ENCODE results near the gene SCLT1. TPM values are rescaled to one million over a fixed set of nuclear protein-coding genes. Genes with fewer than 3 reads are reported as not detected.

The SCLT1 gene
- total RNA-seq, 1 donor from 2014 or later: 24.1 TPM

DNA sequence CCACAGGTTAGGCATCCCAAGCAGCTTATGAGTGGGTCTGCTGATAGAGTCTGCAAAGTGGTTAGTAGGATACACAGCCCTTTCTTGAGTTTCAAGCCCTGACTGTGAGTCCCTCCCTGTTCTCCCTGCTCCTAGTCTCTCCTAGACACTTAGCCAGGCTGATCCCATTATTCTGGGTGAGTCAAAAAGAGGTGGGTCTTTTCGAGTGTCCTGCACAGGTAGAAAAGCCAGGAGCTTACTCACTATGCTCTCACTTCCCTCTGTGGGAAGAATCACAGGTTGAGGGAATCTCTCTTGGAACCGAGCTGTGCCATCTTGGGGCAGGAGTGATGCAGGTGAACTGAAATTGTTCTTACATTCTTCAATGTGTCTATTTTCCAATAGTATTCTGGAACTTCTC, 29.7 kb downstream of the SCLT1 start:
- Mint-ChIP-seq H3K27ac (no peak overlapping the region), H3K4me1 (ENCODE audit: low read depth) (no peaks in the 10 kb centered on the region), H3K27me3 (ENCODE audit: low read depth) (no peaks in the 10 kb centered on the region), H3K4me3 (ENCODE audit: low read depth) (no peak overlapping the region), H3K9me3 (peaks cover 72% of the 10 kb centered on the region), H3K36me3 (ENCODE audit: low read depth) (peaks cover 77% of the 10 kb centered on the region)
- no peak for DNase-seq (ENCODE audit: low spot score)
- intact Hi-C loops (cut with micrococcal nuclease): no loop called here

DNA sequence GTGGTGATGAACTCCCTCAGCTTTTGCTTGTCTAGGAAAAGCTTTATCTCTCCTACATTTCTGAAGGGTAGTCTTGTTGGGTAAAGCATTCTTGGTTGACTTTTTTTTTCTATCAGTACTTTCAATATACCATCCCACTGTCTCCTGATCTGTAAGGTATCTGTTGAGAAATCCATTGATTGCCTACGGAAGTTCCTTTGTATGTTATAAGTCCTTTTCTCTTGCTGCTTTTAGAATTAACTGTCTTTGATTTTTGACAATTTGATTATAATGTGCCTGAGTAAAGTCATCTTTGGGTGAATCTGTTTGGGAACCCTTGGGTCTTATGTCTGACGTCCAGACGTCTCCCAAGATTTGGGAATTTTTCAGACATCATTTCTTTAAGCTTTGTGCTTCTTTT, 30.8 kb downstream of the SCLT1 start:
- intact Hi-C loops (cut with micrococcal nuclease): no loop called here
- no peaks in the 10 kb centered on the region for H3K4me1 Mint-ChIP-seq (ENCODE audit: low read depth)
- no peaks in the 10 kb centered on the region for H3K27me3 Mint-ChIP-seq (ENCODE audit: low read depth)
- H3K4me3 Mint-ChIP-seq (ENCODE audit: low read depth): no peak overlapping the region
- H3K27ac Mint-ChIP-seq: no peak overlapping the region
- peaks cover 68% of the 10 kb centered on the region for H3K9me3 Mint-ChIP-seq
- DNase-seq (ENCODE audit: low spot score): no peak
- peaks cover 72% of the 10 kb centered on the region for H3K36me3 Mint-ChIP-seq (ENCODE audit: low read depth)

DNA sequence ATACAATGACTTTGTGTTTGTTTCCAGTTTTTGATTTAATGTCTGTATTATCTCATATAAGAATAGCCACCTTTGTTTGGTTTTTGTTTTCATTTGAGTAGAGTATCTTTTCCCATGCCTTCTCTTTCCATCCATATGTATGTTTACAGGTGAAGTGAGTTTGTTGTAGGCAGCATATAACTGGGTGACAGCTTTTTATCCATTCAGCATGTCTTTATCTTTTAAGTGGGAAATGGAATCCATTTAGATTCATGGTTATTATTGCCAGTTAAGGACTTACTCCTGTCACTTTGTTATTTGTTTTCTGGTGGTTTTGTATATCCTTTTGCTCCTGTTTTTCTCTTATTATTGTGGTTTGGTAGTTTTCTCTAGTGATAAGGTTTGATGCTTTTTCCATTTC, 34.3 kb downstream of the SCLT1 start:
- Mint-ChIP-seq H3K4me1 (ENCODE audit: low read depth) (no peaks in the 10 kb centered on the region), H3K27ac (no peak overlapping the region), H3K27me3 (ENCODE audit: low read depth) (no peaks in the 10 kb centered on the region), H3K4me3 (ENCODE audit: low read depth) (no peak overlapping the region), H3K36me3 (ENCODE audit: low read depth) (peaks cover 70% of the 10 kb centered on the region), H3K9me3 (peaks cover 85% of the 10 kb centered on the region)
- no peak for DNase-seq (ENCODE audit: low spot score)
- intact Hi-C loops (cut with micrococcal nuclease): no loop called here

- H3K27ac Mint-ChIP-seq: no peak overlapping the region
- no peak overlapping the region for H3K4me3 Mint-ChIP-seq (ENCODE audit: low read depth)
- no peaks in the 10 kb centered on the region for H3K27me3 Mint-ChIP-seq (ENCODE audit: low read depth)
- no peak for DNase-seq (ENCODE audit: low spot score)
- peaks cover 11% of the 10 kb centered on the region for H3K4me1 Mint-ChIP-seq (ENCODE audit: low read depth)
- intact Hi-C loops (cut with micrococcal nuclease): loop anchor here (2.0 kb wide), 1 partner anchor 46 kb away; the partner anchor contains the start of gene SCLT1
- peaks cover 28% of the 10 kb centered on the region for H3K9me3 Mint-ChIP-seq
- H3K36me3 Mint-ChIP-seq (ENCODE audit: low read depth): peaks cover 16% of the 10 kb centered on the region
Measured at GRCh38 chr4:129046055-129046959, 47.0 kb downstream of the SCLT1 start.

DNA sequence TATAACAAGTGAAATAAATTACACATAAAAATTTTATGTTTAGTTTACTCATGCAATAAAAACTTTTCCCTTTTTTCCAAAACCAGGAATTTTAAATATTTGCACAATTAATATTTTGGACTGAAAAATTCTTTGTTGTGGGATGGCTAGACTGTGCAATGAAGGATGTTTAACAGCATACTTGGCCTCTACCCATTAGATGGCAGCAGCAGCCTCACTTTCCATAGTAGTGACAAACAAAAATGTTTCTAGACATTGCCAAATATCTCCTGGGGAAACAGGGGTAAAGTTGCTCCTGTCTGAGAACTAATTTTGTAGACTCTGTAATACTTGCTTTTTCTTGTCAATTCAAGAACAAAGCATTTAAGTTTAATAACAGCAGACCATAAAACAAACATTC, 49.8 kb downstream of the SCLT1 start:
- DNase-seq (ENCODE audit: low spot score): no peak
- Mint-ChIP-seq H3K4me1 (ENCODE audit: low read depth) (peaks cover 11% of the 10 kb centered on the region), H3K27ac (no peak overlapping the region), H3K4me3 (ENCODE audit: low read depth) (no peak overlapping the region), H3K36me3 (ENCODE audit: low read depth) (peaks cover 22% of the 10 kb centered on the region), H3K9me3 (peaks cover 13% of the 10 kb centered on the region), H3K27me3 (ENCODE audit: low read depth) (no peaks in the 10 kb centered on the region)
- intact Hi-C loops (cut with micrococcal nuclease): no loop called here

GRCh38 chr4:129040471-129040870, 52.9 kb downstream of the SCLT1 start:
- Mint-ChIP-seq H3K4me1 (ENCODE audit: low read depth) (peaks cover 3% of the 10 kb centered on the region), H3K9me3 (no peaks in the 10 kb centered on the region), H3K27me3 (ENCODE audit: low read depth) (no peaks in the 10 kb centered on the region), H3K4me3 (ENCODE audit: low read depth) (no peak overlapping the region), H3K27ac (no peak overlapping the region), H3K36me3 (ENCODE audit: low read depth) (peaks cover 26% of the 10 kb centered on the region)
- intact Hi-C loops (cut with micrococcal nuclease): no loop called here
- no peak for DNase-seq (ENCODE audit: low spot score)

DNA sequence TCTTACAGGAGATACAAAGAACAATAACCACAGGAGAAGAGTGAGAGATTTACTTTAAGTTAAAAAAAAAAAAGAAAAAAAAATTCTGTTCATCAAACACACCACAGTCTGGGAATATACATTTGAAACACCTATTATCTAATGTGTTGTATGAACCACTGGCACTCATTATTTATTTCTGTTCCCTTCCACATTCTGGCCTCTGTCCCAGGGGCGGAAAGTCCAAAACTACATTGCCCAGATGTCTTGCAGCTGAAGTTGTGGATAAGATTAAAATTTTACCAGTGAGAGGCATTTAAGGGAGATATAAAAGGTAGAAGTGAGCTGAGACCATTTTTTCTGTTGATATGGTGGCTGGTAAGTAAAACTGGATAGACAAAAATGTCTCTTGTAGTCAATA, 56.2 kb downstream of the SCLT1 start:
- peaks cover 42% of the 10 kb centered on the region for H3K36me3 Mint-ChIP-seq (ENCODE audit: low read depth)
- no peak overlapping the region for H3K4me3 Mint-ChIP-seq (ENCODE audit: low read depth)
- H3K27ac Mint-ChIP-seq: no peak overlapping the region

GRCh38 chr4:129014566-129015509, 78.5 kb downstream of the SCLT1 start:
- peaks cover 69% of the 10 kb centered on the region for H3K9me3 Mint-ChIP-seq
- H3K4me1 Mint-ChIP-seq (ENCODE audit: low read depth): peaks cover 2% of the 10 kb centered on the region
- intact Hi-C loops (cut with micrococcal nuclease): no loop called here
- H3K27ac Mint-ChIP-seq: no peak overlapping the region
- no peak for DNase-seq (ENCODE audit: low spot score)
- peaks cover 44% of the 10 kb centered on the region for H3K36me3 Mint-ChIP-seq (ENCODE audit: low read depth)
- H3K27me3 Mint-ChIP-seq (ENCODE audit: low read depth): no peaks in the 10 kb centered on the region
- H3K4me3 Mint-ChIP-seq (ENCODE audit: low read depth): no peak overlapping the region

More for the DNA sequence above, 56.2 kb downstream of the SCLT1 start:
- intact Hi-C loops (cut with micrococcal nuclease): no loop called here
- H3K27me3 Mint-ChIP-seq (ENCODE audit: low read depth): no peaks in the 10 kb centered on the region
- DNase-seq (ENCODE audit: low spot score): no peak
- H3K9me3 Mint-ChIP-seq: peaks cover 3% of the 10 kb centered on the region
- peaks cover 3% of the 10 kb centered on the region for H3K4me1 Mint-ChIP-seq (ENCODE audit: low read depth)

DNA sequence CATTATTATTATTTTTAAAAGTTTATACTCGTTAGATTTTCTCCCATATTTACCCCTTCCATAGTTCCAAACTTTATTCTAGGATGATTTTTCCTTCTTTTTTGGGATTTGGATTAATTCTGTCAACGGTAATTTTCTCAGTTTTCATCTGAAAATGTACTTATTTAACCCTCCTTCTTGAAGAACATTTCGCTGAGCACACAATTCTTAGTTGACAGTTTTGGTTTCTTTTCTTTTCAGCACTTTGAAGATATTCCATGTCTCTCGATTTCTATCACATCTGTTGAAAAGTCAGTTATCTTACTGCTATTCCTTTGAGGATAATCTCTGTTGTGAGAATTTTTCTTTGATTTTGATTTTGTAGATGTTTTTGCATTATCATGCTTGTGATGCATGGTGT, 85.2 kb downstream of the SCLT1 start:
- Mint-ChIP-seq H3K4me1 (ENCODE audit: low read depth) (peaks cover 2% of the 10 kb centered on the region), H3K27me3 (ENCODE audit: low read depth) (no peaks in the 10 kb centered on the region), H3K36me3 (ENCODE audit: low read depth) (peaks cover 7% of the 10 kb centered on the region), H3K27ac (no peak overlapping the region), H3K4me3 (ENCODE audit: low read depth) (no peak overlapping the region), H3K9me3 (peaks cover 61% of the 10 kb centered on the region)
- intact Hi-C loops (cut with micrococcal nuclease): no loop called here
- DNase-seq (ENCODE audit: low spot score): no peak

DNA sequence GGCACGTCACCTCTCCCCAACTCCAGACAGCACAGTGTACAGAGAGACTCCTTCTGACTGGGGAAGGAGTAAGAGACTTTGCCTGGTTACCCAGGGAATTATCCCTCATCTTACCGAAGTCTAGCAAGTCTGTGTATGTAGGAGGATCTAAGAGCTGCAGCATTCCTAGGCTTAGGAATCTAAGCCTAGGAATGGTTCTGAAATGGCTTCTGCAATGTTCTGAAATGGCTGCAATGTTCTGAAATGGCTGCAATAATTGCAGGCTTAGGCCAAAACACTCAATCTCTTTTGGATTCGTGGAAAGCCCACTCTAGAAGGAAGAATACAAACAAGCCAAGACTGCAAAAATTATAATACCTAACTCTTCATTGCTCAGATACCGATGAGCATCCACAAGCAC, 106.4 kb downstream of the SCLT1 start:
- DNase-seq (ENCODE audit: low spot score): no peak
- H3K36me3 Mint-ChIP-seq (ENCODE audit: low read depth): peaks cover 52% of the 10 kb centered on the region
- peaks cover 16% of the 10 kb centered on the region for H3K9me3 Mint-ChIP-seq
- no peak overlapping the region for H3K4me3 Mint-ChIP-seq (ENCODE audit: low read depth)
- intact Hi-C loops (cut with micrococcal nuclease): no loop called here
- no peaks in the 10 kb centered on the region for H3K27me3 Mint-ChIP-seq (ENCODE audit: low read depth)
- H3K4me1 Mint-ChIP-seq (ENCODE audit: low read depth): peaks cover 1% of the 10 kb centered on the region
- H3K27ac Mint-ChIP-seq: no peak overlapping the region

DNA sequence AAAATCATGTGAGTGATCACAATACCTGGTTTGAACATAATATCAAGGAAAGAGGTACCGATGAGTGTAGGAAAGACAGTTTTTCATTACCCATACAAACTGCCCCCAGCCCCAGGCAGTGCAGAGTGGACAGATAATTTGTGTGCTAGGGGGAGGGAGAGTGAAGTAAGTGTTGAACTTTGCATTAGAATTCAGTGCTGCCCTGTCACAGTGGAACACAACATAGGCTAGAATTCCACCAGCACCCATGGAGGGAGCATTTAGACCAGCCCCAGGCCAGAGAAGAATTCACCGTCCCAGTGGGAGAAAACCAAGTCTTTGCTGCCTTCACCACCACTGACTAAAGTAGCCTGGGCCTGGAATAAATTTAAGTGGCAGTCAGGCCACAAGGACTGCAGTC, 107.3 kb downstream of the SCLT1 start:
- intact Hi-C loops (cut with micrococcal nuclease): no loop called here
- Mint-ChIP-seq H3K36me3 (ENCODE audit: low read depth) (peaks cover 52% of the 10 kb centered on the region), H3K9me3 (peaks cover 16% of the 10 kb centered on the region), H3K27ac (no peak overlapping the region), H3K4me3 (ENCODE audit: low read depth) (no peak overlapping the region), H3K27me3 (ENCODE audit: low read depth) (no peaks in the 10 kb centered on the region), H3K4me1 (ENCODE audit: low read depth) (peaks cover 1% of the 10 kb centered on the region)
- DNase-seq (ENCODE audit: low spot score): no peak

DNA sequence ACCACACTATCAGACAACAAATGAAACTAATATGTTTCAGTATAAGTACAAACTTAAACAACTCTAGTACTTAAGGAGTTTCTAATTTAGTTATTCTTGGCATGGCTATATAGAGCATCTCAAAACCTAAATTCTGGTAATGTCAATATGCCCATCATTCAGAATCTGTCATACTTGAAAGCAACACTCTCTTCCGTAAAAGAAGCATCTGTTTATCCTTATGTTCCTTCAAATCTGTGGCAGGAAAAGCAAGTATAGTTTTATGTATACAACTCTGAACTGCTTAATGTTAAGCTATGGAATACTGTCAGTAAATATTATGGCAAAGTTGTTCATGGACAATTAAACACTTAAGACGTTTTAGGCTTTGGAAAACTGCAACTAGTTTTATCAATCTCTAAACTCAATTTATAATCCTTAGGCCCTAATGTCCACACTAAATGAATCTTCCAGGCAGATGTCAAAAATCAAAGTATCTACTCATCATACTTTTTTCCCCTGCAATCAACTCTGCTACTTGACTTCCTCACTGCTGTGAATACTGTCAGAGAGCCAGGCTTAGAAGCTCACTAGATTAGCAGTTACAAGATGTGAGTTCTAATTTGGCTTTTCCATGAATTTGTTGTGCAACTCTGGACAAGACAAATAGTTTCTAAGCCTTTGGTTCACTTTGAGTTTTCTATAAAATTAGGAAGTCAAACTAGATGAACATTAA, 109.4 kb downstream of the SCLT1 start:
- no peak overlapping the region for H3K4me3 Mint-ChIP-seq (ENCODE audit: low read depth)
- H3K36me3 Mint-ChIP-seq (ENCODE audit: low read depth): peaks cover 38% of the 10 kb centered on the region
- H3K27ac Mint-ChIP-seq: no peak overlapping the region
- H3K27me3 Mint-ChIP-seq (ENCODE audit: low read depth): no peaks in the 10 kb centered on the region
- H3K9me3 Mint-ChIP-seq: peaks cover 11% of the 10 kb centered on the region
- DNase-seq (ENCODE audit: low spot score): no peak
- peaks cover 1% of the 10 kb centered on the region for H3K4me1 Mint-ChIP-seq (ENCODE audit: low read depth)
- intact Hi-C loops (cut with micrococcal nuclease): no loop called here

Measured in activated T-helper 2 cell treated with anti-CD3 and anti-CD28 coated beads, Interferon-gamma antibody, Interleukin-2, Interleukin-4, amounts not matched to agents 10 μg/mL and 5 μg/mL and 100 μg/mL, durations not matched to agents 14 hours and 24 hours and 36 hours (primary cell).